GM21367 (cell line): ENCODE results near the gene AFF3.

Experiments used
- ATAC-seq: cut with Tn5 transposase; IDR thresholded peaks from one replicate; pipeline ENCODE4 v1.9.1; 2021; ENCODE audit not compliant: unreplicated experiment

AFF3 gene

DNA sequence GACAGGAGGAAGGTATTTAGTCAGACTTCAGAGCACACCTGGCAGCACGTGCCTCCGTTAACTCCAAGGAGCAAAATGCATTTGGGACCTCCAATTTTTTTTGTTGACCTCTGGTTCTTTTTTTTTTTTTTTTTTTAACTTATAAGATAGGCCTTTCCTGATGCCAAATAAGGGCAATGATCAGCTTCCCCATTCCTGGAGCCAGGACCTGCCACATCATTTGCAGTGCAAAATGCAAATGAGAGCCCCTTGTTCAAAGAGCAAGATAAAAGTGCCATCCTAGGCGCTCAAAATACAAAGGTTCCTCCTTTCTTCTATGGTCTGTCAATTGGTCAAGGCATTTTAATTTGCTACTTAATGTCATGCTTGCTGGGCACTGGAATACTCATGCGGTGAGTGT, 519.4 kb downstream of the AFF3 start:
- no peak for ATAC-seq

DNA sequence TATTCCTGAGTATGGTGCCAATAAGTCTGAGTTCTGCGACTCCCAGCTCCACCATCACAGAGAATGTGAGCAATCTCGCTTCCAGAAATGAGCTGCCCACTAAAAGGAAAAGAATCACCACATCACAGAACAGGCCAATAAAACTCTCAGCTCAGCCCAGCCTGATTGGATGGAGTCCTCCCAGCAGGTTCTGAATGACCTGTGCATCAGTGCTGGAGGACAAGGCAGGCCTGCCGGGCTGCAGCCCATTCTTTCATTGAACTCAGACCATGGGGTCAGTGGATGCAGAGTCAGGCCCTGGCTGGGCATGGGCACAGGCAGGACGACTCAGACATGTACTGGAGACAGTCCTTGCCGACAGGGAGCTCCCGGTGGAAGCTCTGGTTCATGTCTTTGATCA, 519.9 kb downstream of the AFF3 start:
- ATAC-seq: no peak

DNA sequence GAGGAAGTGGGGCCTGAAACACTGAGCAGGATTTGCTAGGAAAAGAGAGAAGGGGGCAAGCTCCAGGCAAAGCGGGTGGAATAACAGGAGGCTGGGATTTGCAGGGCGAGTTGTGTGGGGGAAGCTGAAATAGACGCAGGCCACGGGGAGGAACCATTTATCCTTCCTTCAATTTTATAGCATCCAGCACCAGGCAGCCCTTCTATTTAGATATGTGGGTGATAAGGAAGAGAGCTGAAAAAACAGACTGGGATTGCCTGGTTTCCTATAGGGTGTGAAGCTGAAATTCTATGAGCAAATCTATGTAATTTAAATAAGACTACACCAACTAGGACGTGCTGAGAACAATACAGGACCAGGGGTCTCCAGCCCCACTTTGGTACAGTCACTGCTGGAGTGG, 520.6 kb downstream of the AFF3 start:
- no peak for ATAC-seq

- no peak for ATAC-seq
Measured at GRCh38 chr2:99621106-99621505, 521.3 kb downstream of the AFF3 start.

GRCh38 chr2:99619151-99619550, 523.2 kb downstream of the AFF3 start:
- no peak for ATAC-seq

GRCh38 chr2:99618579-99619097, 523.8 kb downstream of the AFF3 start:
- no peak for ATAC-seq

DNA sequence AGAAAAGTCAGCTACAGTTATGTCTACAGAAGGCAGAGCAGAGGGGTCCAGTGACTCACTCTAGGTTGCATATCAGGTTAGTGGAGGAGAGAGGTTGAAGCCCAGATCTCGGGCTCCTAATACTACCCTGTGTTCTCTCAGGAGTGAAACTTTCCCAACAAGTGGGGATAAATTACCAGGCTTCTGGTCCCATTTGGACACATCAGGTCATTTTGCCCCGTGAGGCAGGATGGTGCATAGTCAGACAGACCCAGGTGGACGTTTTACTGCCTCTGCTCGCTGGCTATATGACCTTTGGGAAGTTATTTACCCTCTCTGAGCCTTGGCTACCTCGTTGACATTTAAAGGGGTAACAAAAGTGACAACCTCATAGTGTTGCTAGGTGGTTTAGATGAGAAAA, 524.6 kb downstream of the AFF3 start:
- ATAC-seq: no peak

DNA sequence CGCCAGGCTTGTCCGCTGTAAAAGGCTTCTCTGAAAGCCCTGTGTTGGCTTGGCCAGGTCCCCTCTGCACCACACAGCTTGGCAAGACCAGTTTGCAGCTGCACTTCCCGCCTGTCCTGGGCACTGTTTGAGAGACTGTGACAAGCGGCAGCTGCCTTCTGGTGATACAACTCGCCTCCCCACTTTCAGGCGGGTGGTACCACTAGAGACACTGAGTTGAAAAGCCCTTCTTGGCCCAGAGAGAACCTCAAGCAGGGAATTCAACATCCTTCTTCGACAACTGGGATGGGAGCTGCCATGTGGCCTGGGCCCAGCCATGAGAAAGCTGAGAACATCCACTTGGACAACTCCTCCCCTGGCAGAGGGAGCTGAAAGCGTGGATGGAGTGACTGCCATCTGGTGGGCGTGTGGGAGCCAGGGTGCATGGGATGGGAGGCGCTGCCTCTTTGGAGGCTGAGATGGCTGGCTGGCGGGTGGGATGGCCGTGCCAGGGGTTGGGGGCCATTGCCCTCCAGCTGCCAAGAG, 527.1 kb downstream of the AFF3 start:
- ATAC-seq: no peak

GRCh38 chr2:99613980-99614379, 528.4 kb downstream of the AFF3 start:
- ATAC-seq: no peak

GRCh38 chr2:99611786-99612185, 530.6 kb downstream of the AFF3 start:
- ATAC-seq: no peak

DNA sequence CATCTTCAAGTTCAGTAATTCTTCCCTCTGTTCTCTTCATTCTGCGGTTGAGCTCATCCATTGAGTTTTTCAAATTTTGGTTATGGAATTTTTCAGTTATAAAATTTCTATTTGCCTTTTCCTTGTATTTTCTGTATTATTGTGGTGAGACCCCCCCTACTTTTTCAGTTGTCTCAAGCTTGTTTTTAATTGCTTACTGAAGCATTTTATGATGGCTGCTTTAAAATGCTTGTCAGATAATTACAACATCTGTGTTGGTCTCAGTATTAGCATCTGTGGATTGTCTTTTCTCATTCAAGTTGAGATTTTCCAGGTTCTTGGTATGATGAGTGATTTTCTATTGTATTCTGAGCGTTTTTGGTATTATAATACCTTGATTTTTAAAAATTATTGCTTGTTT, 531.4 kb downstream of the AFF3 start:
- ATAC-seq: no peak

GRCh38 chr2:99609851-99610381, 532.5 kb downstream of the AFF3 start:
- ATAC-seq: no peak

- ATAC-seq: no peak
Measured at GRCh38 chr2:99608861-99609260, 533.5 kb downstream of the AFF3 start.

- no peak for ATAC-seq
Measured at GRCh38 chr2:99607861-99608491, 534.4 kb downstream of the AFF3 start.

DNA sequence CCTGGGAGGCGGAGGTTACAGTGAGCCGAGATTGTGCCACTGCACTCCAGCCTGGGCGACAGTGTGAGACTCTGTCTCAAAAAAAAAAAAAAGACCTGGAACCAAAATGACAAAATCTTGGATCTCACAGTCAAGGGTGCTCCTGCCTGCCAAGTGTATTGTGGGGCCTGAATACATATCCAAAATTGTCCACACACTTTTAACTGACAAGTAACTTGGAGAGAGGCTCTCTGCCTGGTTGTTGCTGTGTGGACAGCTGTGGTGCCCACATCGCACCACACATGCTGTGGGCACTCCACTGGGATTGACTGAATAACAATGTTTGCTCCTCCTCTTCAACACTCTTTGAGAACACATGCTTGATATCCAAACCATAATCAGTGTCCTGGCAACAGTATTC, 534.9 kb downstream of the AFF3 start:
- ATAC-seq: no peak

- ATAC-seq: no peak
Measured at GRCh38 chr2:99605036-99605435, 537.4 kb downstream of the AFF3 start.

DNA sequence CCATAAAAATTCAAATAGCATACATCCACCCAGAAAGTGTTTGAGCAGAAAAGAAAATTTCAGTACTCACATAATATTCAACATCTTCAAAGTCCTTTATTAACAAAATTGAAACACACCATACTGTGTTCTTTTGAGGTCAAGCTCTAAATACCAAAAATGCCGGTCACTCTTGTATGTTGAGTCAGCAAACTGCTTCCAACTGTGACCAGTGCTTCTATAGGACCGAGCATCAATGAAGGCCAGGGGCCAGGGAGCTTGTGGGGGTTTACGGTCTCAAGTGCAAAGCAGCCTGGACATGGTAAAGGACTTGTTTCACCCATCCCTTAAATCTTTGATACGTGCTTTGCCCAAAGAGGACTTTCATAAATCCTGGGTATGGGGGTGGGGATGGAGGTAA, 539.9 kb downstream of the AFF3 start:
- no peak for ATAC-seq

GRCh38 chr2:99600981-99601651, 541.3 kb downstream of the AFF3 start:
- ATAC-seq: no peak

DNA sequence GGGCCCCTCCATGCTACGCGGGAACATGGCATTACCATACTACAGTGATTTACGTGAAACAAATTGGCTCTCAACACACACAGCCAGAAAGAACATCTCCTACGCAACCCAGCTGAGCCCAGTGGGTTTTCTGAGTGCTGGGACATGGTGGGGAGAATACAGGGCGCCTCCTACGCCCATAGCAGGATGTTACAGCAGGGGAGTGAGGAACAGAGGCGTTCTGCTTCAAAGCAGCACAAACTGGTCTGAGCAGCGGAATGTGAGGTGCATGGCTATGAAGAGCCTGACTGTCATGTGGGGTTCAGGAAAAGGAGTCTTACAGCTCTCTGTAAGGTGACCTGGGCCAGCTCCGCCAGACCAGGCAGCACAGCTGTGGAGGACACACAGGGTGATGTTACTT, 543.9 kb downstream of the AFF3 start:
- ATAC-seq: no peak

GRCh38 chr2:99597616-99598015, 544.8 kb downstream of the AFF3 start:
- ATAC-seq: no peak

- ATAC-seq: no peak
Measured at GRCh38 chr2:99595373-99595772, 547.0 kb downstream of the AFF3 start.

DNA sequence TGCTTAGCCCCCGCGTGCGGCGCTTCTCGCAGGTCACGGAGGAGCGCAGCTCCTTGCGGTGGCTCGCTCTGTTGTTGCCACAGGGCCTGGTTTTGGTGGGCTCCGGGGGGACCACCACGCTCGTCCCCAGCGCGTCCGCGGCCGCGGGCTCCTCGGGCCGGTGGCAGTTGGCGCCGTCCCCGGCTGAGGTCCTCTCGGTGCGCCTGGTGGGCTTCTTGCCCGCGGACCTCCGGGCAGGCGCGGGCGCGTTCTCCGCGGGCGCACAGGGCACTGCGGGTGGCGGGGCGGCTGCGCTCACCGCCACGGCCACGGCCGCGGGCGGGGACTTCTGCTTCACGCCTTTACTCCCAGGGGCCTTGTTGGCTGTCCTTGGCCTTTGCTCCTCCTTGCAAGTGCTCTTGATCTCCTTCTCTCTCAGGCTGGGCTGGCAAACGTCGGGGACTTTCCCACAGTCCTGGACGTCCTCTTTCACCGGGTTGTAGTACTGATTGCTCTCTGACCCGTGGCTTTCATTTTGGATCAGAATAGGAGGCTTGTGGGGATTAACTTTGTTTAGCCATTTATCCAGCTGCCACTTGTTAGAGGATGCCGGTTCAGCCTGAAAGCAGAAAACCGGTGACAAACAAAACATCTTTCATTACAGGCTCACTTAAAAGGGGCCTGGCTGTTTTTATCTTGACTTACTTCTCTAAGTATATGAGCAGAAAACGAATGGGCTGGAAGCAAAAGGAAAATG, 548.5 kb downstream of the AFF3 start:
- no peak for ATAC-seq
